Endothelial cell of umbilical vein (primary cell): Measurements from ENCODE around the gene ZNF385C. TPM values are rescaled to one million over a fixed set of nuclear protein-coding genes. Genes with fewer than 3 reads are reported as not detected.

Experiments
- BruUV-seq: library from RNA; stranded (reverse); fragments of 400-500 nt; replicated peaks from 2 replicates; lab custom pipeline; 2021; lab: Mats Ljungman, UMichigan
- CTCF ChIA-PET: fragments of 300-600, 350-600 bp; sonication (Branson Sonifier 250); formaldehyde crosslinking; loops from one replicate; lab custom pipeline; 2021; ENCODE audit warnings: antibody characterized with exemption, inconsistent platforms; lab: Charles Lee
- POLR2A ChIA-PET: fragments of 300-600, 350-600 bp; sonication (Branson Sonifier 250); formaldehyde crosslinking; loops from one replicate; lab custom pipeline; 2021; ENCODE audit warnings: antibody characterized with exemption, inconsistent platforms; lab: Charles Lee
- DNase-seq: peaks from one replicate; pipeline ENCODE4 v3.0.0-alpha.2; 2011; ENCODE audit warnings: low read depth, low spot score
- FAIRE-seq: peaks from 2 replicates; lab custom pipeline; 2011; peaks lifted over from hg19 to GRCh38; lab: Jason Lieb, UNC
- H2AFZ ChIP-seq: 2 replicates; pipeline ENCODE4 v1.6.0; 2012; ENCODE audit warnings: low read depth, low read length, control low read depth, inconsistent platforms
- H3K27ac ChIP-seq: 2 replicates; pipeline ENCODE4 v1.5.1; 2011; ENCODE audit warnings: low read depth, mild to moderate bottlenecking, control low read depth, low read length, moderate library complexity; ENCODE audit not compliant: insufficient read depth
- H3K27me3 ChIP-seq, 2 experiments: 2 replicates each; pipeline versions ENCODE4 v1.6.0 to v1.6.1; 2011; ENCODE audit warnings: low read length in 2 of 2, mixed read lengths in 1 of 2; ENCODE audit not compliant: control insufficient read depth in 2 of 2, insufficient read depth in 2 of 2
- H3K36me3 ChIP-seq, 2 experiments: 2 replicates in 1 of 2; 3 replicates in 1 of 2; pipeline ENCODE4 v1.5.1; 2011; ENCODE audit warnings: low read length in 2 of 2, mild to moderate bottlenecking in 1 of 2, moderate library complexity in 1 of 2; ENCODE audit not compliant: control insufficient read depth in 2 of 2, insufficient read depth in 2 of 2; ENCODE audit errors: extremely low read depth in 1 of 2
- H3K4me1 ChIP-seq: 3 replicates; pipeline ENCODE4 v1.5.1; 2011; ENCODE audit warnings: mild to moderate bottlenecking, low read length; ENCODE audit not compliant: control insufficient read depth, insufficient read depth; ENCODE audit errors: extremely low read depth
- H3K4me2 ChIP-seq: 2 replicates; pipeline ENCODE4 v1.6.1; 2011; ENCODE audit warnings: low read length, control low read depth, mixed read lengths; ENCODE audit not compliant: insufficient read depth
- H3K4me3 ChIP-seq, 3 experiments: fragments of 200-600 bp in 1 of 3; sonication (generic), shearing (Covaris generic) in 1 of 3; replicated peaks in 1 of 3; 2 replicates each; pipeline ENCODE4 v1.5.1; 2011 to 2016; ENCODE audit warnings: control low read depth in 3 of 3, low read length in 3 of 3, mild to moderate bottlenecking in 2 of 3, inconsistent platforms in 1 of 3, low read depth in 1 of 3, moderate library complexity in 1 of 3; ENCODE audit not compliant: insufficient read depth in 1 of 3
- H3K79me2 ChIP-seq: 2 replicates; pipeline ENCODE4 v1.6.0; 2012; ENCODE audit warnings: low read length, inconsistent platforms; ENCODE audit not compliant: control insufficient read depth, insufficient read depth
- H3K9ac ChIP-seq: replicated peaks from 2 replicates; pipeline ENCODE3; 2011; ENCODE audit warnings: low read length, control low read depth; ENCODE audit not compliant: insufficient read depth; ENCODE audit errors: extremely low read depth
- H3K9me1 ChIP-seq: replicated peaks from 3 replicates; pipeline ENCODE4 v1.6.0; 2011; ENCODE audit warnings: mild to moderate bottlenecking, low read length; ENCODE audit not compliant: control insufficient read depth, insufficient read depth; ENCODE audit errors: extremely low read depth
- H3K9me3 ChIP-seq: replicated peaks from 2 replicates; pipeline ENCODE4 v1.5.1; 2012; ENCODE audit warnings: low read length, inconsistent platforms; ENCODE audit not compliant: control insufficient read depth, insufficient read depth
- H4K20me1 ChIP-seq: replicated peaks from 2 replicates; pipeline ENCODE3; 2011; ENCODE audit warnings: mild to moderate bottlenecking, low read length; ENCODE audit not compliant: control insufficient read depth, insufficient read depth; ENCODE audit errors: extremely low read depth
- CTCF ChIP-seq, 2 donors: IDR thresholded peaks; 1 replicate in 1 of 2; 2 replicates in 1 of 2; pipeline ENCODE4 v1.5.1; 2011; ENCODE audit warnings: low read length in 2 of 2, mild to moderate bottlenecking in 2 of 2, moderate library complexity in 2 of 2, control low read depth in 1 of 2, inconsistent platforms in 1 of 2, low read depth in 1 of 2; ENCODE audit not compliant: insufficient read depth in 1 of 2; ENCODE audit errors: extremely low read depth in 1 of 2
- EZH2 ChIP-seq: IDR thresholded peaks from 2 replicates; pipeline ENCODE4 v1.6.1; 2012; ENCODE audit warnings: borderline replicate concordance, low read depth, mild to moderate bottlenecking, moderate library complexity, low read length, inconsistent platforms; ENCODE audit not compliant: severe bottlenecking
- FOS ChIP-seq: IDR thresholded peaks from 2 replicates; pipeline ENCODE4 v1.6.1; 2011; ENCODE audit warnings: mild to moderate bottlenecking, low read length, moderate library complexity, borderline replicate concordance; ENCODE audit not compliant: insufficient read depth
- GATA2 ChIP-seq: IDR thresholded peaks from 2 replicates; pipeline ENCODE4 v1.7.0; 2011; ENCODE audit warnings: low read depth, mild to moderate bottlenecking, moderate library complexity, mixed read lengths, low read length; ENCODE audit not compliant: insufficient read length, insufficient read depth
- JUN ChIP-seq: IDR thresholded peaks from 2 replicates; pipeline ENCODE4 v1.6.1; 2011; ENCODE audit warnings: borderline replicate concordance, low read depth; ENCODE audit not compliant: insufficient read length, insufficient read depth
- MAX ChIP-seq: IDR thresholded peaks from 2 replicates; pipeline ENCODE4 v1.6.1; 2011; ENCODE audit not compliant: insufficient read depth, insufficient read length
- MYC ChIP-seq: IDR thresholded peaks from one replicate; pipeline ENCODE4 v1.6.1; 2011; ENCODE audit warnings: mild to moderate bottlenecking, low read depth, low read length
- POLR2A ChIP-seq: IDR thresholded peaks from 2 replicates; pipeline ENCODE4 v1.6.1; 2012; ENCODE audit warnings: low read depth, mild to moderate bottlenecking, control low read depth, low read length
- POLR2AphosphoS5 ChIP-seq: IDR thresholded peaks from 2 replicates; pipeline ENCODE4 v1.6.1; 2012; ENCODE audit warnings: low read depth, mild to moderate bottlenecking, control low read depth, low read length, moderate library complexity; ENCODE audit not compliant: insufficient read depth
- dilution Hi-C: fragments of 300-500 bp; cut with MboI; formaldehyde crosslinking; loops from one replicate; pipeline ENCODE4 v1.15.0; 2019; ENCODE audit warnings: low sequenced_read_pairs; ENCODE audit not compliant: extremely low pct_ligation_motif_present
- intact Hi-C: fragments of 100-400 bp; cut with micrococcal nuclease; formaldehyde crosslinking; loops from one replicate; pipeline ENCODE4 v1.10.0; 2022
- polyA plus RNA-seq, 4 experiments: library from polyadenylated mRNA; depleted of rRNA in 3 of 4; stranded (reverse) in 3 of 4; unstranded in 1 of 4; fragments of >200 nt; gene quantifications; 2 replicates each; pipeline versions ENCODE4 v1.2.1 to v1.2.3, GENCODE V29; 2011 to 2012; ENCODE audit warnings: missing spikeins in 1 of 4
- total RNA-seq: library from RNA; stranded (reverse); gene quantifications from 2 replicates; pipeline ENCODE4 v1.2.3, GENCODE V29; 2021

Gene ZNF385C
- total and polyA plus RNA-seq, 2 donors (not counting 3 experiments of a cell fraction or from before 2014, with no cell fraction given): 0.07 TPM; not detected in 1

GRCh38 chr17:42138749-42139492, 40.6 kb upstream of the ZNF385C start:
- Histone ChIP-seq H4K20me1 (no peaks in the 10 kb centered on the region), H3K27me3 (no peaks in the 10 kb centered on the region), H3K4me3 (no peak overlapping the region), H3K4me1 (peaks cover 30% of the 10 kb centered on the region), H3K9me3 (no peaks in the 10 kb centered on the region), H3K9ac (no peak overlapping the region), H3K4me2 (no peak overlapping the region), H3K27ac (no peak overlapping the region), H3K36me3 (peaks cover 0 to 13% of the 10 kb centered on the region in 2 experiments), H2AFZ (no peak overlapping the region), H3K9me1 (no peaks in the 10 kb centered on the region), H3K79me2 (peaks cover 94% of the 10 kb centered on the region)
- intact Hi-C loops (loop anchor here (10.0 kb wide), 2 partner anchors 136 to 386 kb away; partner anchors contain the start of gene STAT5B), dilution Hi-C loops (no loop called here)
- FAIRE-seq: peak; percentile 26
- ChIA-PET CTCF (interaction anchor here (1.6 to 2.3 kb wide), 3 partner anchors 15 to 83 kb away, joined by 3 to 6 read pairs (median 6); partner anchors contain the start of gene KAT2A), POLR2A (no interaction called here)
- no TSS peak for BruUV-seq
- no peak for DNase-seq
- TF ChIP-seq MYC: no peak
- TF ChIP-seq FOS: no peak
- TF ChIP-seq CTCF (IDR thresholded peaks at IDR 0.05; ENCODE audit: extremely low read depth in 1 of 2, insufficient read depth in 1 of 2, low read depth in 1 of 2, low read length in 2 of 2): no peak
- no peak for TF ChIP-seq MAX
- no peak for TF ChIP-seq JUN
- no peak for TF ChIP-seq EZH2
- TF ChIP-seq POLR2A: no peak
- TF ChIP-seq POLR2AphosphoS5: no peak
- no peak for TF ChIP-seq GATA2
